A549 (cell line): ENCODE data around the gene CSKMT.
"Not testable (repeated sequence)": the region's sequence is repeated elsewhere in the genome, so short reads cannot be mapped to it uniquely, and the experiment has no call there.

Source experiments
- BHLHE40 ChIP-seq: IDR thresholded peaks from 2 replicates; pipeline ENCODE4 v1.6.1; 2012; ENCODE audit warnings: low read depth, low read length, inconsistent platforms
- CTCF ChIP-seq: fragments of >200 bp; sonication (Bioruptor Twin); formaldehyde crosslinking; IDR thresholded peaks from 3 replicates; pipeline ENCODE4 v1.5.1; 2016
- EP300 ChIP-seq, 2 experiments: fragments of >200 bp; sonication (Bioruptor Twin); formaldehyde crosslinking; IDR thresholded peaks; 2 replicates in 1 of 2; 3 replicates in 1 of 2; pipeline ENCODE4 v1.6.1; 2016 to 2017
- MAFK ChIP-seq: fragments of 450-650 bp; IDR thresholded peaks from 2 replicates; pipeline ENCODE4 v1.6.1; 2014; ENCODE audit not compliant: partially characterized antibody
- PBX3 ChIP-seq: IDR thresholded peaks from 2 replicates; pipeline ENCODE4 v1.6.1; 2012
- POLR2A ChIP-seq: IDR thresholded peaks from 2 replicates; pipeline ENCODE4 v1.6.1; 2012; ENCODE audit warnings: mild to moderate bottlenecking, low read length
- POLR2AphosphoS2 ChIP-seq: conservative IDR thresholded peaks from 2 replicates; pipeline ENCODE4 v1.6.1; 2012; ENCODE audit warnings: low read length, improper control_type of control experiment, inconsistent platforms
- RARB ChIP-seq: fragments of 250-450 bp; sonication (Bioruptor Pico); IDR thresholded peaks from 2 replicates; pipeline ENCODE4 v1.8.0; 2021; ENCODE audit warnings: mild to moderate bottlenecking, moderate library complexity
- ZFP36 ChIP-seq: fragments of 450-650 bp; IDR thresholded peaks from 2 replicates; pipeline ENCODE4 v1.6.1; 2014; ENCODE audit warnings: borderline replicate concordance; ENCODE audit not compliant: partially characterized antibody

- TF ChIP-seq CTCF; EP300 (IDR thresholded peaks at IDR 0.05); POLR2AphosphoS2; POLR2A; RARB; ZFP36; MAFK; BHLHE40; PBX3: not testable (repeated sequence)
Observed at GRCh38 chr11:62693624-62694023, 28.5 kb downstream of the CSKMT start.
